ENCODE results near the gene ANK3. TPM values are rescaled to one million over a fixed set of nuclear protein-coding genes. Genes with fewer than 3 reads are reported as not detected.

The ANK3 gene
- total RNA-seq, 2 experiments from 2014 or later = 24.0 to 25.2 TPM

DNA sequence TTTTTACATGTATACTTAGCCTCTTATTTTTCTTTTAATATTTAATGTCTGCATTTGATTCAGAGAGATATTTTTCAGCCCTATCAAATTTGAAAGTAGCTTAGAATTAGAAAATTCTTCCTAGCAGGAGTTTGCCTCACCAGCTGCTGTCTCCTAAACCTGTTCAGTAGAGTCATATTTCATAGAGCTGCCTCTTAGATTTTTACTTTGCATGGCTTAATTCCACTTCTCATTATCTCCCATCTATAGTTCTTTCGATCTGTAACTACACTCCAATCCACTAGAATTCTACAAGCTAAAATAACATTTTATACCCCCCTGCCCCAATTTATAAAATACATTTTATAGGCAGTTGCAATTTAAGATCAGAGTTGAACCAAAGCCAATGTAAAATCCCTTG lies 227.0 kb downstream of the ANK3 start:
- DNase-seq (no peak), ATAC-seq (no peak)
- Mint-ChIP-seq H3K9me3 (ENCODE audit: low read depth) (no peaks in the 10 kb centered on the region), H3K4me3 (no peak overlapping the region), H3K27ac (no peak overlapping the region), H3K27me3 (no peaks in the 10 kb centered on the region), H3K36me3 (ENCODE audit: low read depth) (peaks cover 33% of the 10 kb centered on the region), H3K4me1 (no peaks in the 10 kb centered on the region)
- ChIA-PET POLR2A (no interaction called here), CTCF (no interaction called here)
- intact Hi-C loops (cut with DNase I, micrococcal nuclease) = no loop called here

DNA sequence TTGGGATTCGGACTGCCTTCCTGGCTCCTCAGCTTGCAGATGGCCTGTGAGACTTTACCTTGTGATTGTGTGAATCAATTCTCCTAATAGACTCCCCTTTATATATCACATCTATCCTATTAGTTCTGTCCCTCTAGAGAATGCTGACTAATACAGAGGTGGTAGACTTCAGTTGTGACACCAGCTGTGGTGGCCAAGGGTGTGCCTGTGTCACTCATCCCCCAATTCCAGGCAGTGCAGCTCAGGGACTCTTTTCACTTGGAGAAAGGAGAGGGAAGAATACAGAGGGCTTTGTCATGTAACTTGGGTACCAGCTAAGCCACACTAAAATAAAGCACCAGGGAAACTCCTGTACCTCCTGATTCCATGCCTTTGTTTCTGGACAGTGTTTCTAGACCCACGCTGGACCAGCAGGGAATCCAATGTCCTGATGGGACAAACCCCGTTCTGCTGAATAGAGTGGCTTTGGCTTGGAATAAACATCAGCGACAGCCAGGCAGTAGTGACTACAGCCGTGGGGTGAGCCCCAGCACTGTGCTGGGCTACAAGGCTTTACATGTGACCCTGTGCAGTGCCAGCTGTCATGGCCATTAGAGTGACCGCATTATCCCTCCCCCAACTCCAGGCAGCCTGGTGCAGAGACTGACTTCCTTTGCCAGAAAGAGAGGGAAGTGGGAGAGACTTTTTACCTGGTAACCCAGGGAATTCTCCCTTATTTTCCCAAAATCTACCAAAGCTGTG lies 233.6 kb downstream of the ANK3 start:
- intact Hi-C loops (cut with DNase I, micrococcal nuclease) = no loop called here
- ChIA-PET CTCF (interaction anchor here (0.6 to 0.7 kb wide), 3 partner anchors 53 to 1364 kb away, joined by 3 to 4 read pairs (median 3); no protein-coding TSS in a partner anchor), POLR2A (no interaction called here)
- DNase-seq = no peak
- ATAC-seq = no peak
- H3K27ac Mint-ChIP-seq = no peak overlapping the region
- H3K9me3 Mint-ChIP-seq (ENCODE audit: low read depth) = peaks cover 3% of the 10 kb centered on the region
- peaks cover 29% of the 10 kb centered on the region for H3K36me3 Mint-ChIP-seq (ENCODE audit: low read depth)
- no peaks in the 10 kb centered on the region for H3K27me3 Mint-ChIP-seq
- H3K4me1 Mint-ChIP-seq = no peaks in the 10 kb centered on the region
- no peak overlapping the region for H3K4me3 Mint-ChIP-seq

GRCh38 chr10:60155099-60155877 lies 234.4 kb downstream of the ANK3 start:
- no peaks in the 10 kb centered on the region for H3K27me3 Mint-ChIP-seq
- H3K27ac Mint-ChIP-seq = no peak overlapping the region
- ChIA-PET CTCF (interaction anchor here (0.6 kb wide), 1 partner anchor 1363 kb away, joined by 3 read pairs; no protein-coding TSS in a partner anchor), POLR2A (no interaction called here)
- ATAC-seq = no peak
- H3K4me1 Mint-ChIP-seq = no peaks in the 10 kb centered on the region
- peaks cover 3% of the 10 kb centered on the region for H3K9me3 Mint-ChIP-seq (ENCODE audit: low read depth)
- DNase-seq = no peak
- H3K36me3 Mint-ChIP-seq (ENCODE audit: low read depth) = peaks cover 23% of the 10 kb centered on the region
- intact Hi-C loops (cut with DNase I, micrococcal nuclease) = no loop called here
- no peak overlapping the region for H3K4me3 Mint-ChIP-seq

DNA sequence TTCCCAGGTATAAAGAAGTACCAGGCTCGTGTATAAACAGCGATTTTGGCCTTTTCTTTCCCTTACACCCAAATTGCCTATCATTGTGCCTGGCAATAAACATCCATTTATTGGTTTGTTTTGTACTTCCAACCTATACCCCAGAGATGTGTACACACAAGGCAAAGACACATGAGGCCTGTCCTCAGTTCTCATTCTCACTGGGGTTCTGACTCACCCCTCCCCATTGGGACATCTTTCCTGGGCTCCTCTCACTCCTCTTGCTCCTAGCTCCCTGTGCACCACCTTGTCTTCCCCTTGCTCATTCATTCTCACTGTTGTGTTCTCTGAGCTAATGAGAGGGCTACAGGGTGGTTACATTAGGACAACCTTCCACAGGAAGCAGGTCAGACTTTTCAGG lies 240.7 kb downstream of the ANK3 start:
- ChIA-PET CTCF (no interaction called here), POLR2A (no interaction called here)
- ATAC-seq (no peak), DNase-seq (no peak)
- H3K27ac Mint-ChIP-seq = no peak overlapping the region
- H3K4me1 Mint-ChIP-seq = no peaks in the 10 kb centered on the region
- peaks cover 3% of the 10 kb centered on the region for H3K9me3 Mint-ChIP-seq (ENCODE audit: low read depth)
- H3K36me3 Mint-ChIP-seq (ENCODE audit: low read depth) = peaks cover 30% of the 10 kb centered on the region
- no peak overlapping the region for H3K4me3 Mint-ChIP-seq
- intact Hi-C loops (cut with DNase I, micrococcal nuclease) = no loop called here
- no peaks in the 10 kb centered on the region for H3K27me3 Mint-ChIP-seq

DNA sequence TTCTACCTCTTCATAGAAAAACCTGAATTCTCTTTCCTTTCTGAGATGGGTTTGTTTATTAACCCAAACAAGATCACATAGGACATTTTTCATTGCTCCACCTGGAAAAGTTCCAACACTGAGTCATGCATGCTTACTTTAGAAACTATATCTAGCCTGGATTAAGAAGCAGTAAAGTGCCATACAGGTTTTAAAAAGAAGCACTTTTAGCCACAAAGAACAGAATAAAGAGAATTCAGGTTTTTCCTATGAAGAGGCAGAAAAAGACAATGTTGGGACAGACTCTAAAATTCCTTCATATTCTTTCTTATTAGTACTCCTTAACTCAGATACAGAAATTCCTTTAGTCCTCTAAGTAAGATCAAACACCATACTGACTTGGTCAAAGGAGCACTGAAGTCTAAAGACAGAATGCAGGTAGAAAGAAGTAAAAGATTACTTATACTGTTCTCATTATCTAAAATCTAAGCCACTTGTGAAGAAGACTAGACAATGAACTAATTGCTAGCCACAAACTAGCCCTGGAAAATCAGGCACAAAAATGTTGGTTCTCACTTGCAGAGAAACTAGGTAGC lies 241.3 kb downstream of the ANK3 start:
- H3K9me3 Mint-ChIP-seq (ENCODE audit: low read depth) = peaks cover 3% of the 10 kb centered on the region
- POLR2A ChIA-PET = no interaction called here
- no peaks in the 10 kb centered on the region for H3K27me3 Mint-ChIP-seq
- no peak for ATAC-seq
- no peak overlapping the region for H3K27ac Mint-ChIP-seq
- H3K4me3 Mint-ChIP-seq = no peak overlapping the region
- peaks cover 28% of the 10 kb centered on the region for H3K36me3 Mint-ChIP-seq (ENCODE audit: low read depth)
- intact Hi-C loops (cut with DNase I, micrococcal nuclease) = no loop called here
- no peaks in the 10 kb centered on the region for H3K4me1 Mint-ChIP-seq
- DNase-seq = no peak
- CTCF ChIA-PET = no interaction called here

DNA sequence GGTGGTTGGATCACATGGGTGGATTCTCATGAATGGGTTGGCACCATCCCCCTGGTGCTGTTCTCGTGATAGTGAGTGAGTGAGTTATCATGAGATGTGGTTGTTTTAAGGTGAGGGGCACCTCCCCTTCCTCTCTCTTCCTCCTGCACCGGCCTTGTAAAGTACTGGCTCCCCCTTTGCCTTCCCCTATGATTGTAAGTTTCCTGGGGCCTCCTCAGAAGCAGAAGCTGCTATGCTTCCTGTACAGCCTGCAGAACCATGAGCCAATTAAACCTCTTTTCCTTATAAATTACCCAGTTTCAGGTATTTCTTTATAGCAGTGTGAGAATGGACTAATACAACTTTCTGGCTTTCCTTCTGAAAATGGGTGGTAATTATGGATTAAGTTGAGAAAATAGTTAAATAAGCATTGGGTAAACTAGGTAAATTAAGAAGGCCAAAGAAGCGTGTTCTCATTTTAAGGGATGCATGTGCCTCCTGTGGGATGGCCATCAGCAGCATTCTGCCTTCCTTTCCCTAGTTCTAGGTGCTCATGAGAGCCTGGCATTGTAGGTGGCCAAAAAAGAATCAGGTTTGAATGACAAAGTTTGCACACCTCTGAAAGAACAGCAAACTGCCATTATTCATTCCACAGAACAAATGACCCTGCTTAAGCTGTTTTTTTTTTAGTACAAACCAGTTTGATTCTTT lies 242.0 kb downstream of the ANK3 start:
- no peak for DNase-seq
- Mint-ChIP-seq H3K27me3 (no peaks in the 10 kb centered on the region), H3K36me3 (ENCODE audit: low read depth) (peaks cover 24% of the 10 kb centered on the region), H3K9me3 (ENCODE audit: low read depth) (peaks cover 3% of the 10 kb centered on the region), H3K4me3 (no peak overlapping the region), H3K4me1 (no peaks in the 10 kb centered on the region), H3K27ac (no peak overlapping the region)
- ATAC-seq = no peak
- POLR2A ChIA-PET = no interaction called here
- intact Hi-C loops (cut with DNase I, micrococcal nuclease) = loop anchor here in 1 of 2 experiments (2.0 kb wide), 1 partner anchor 19 kb away; no protein-coding TSS in a partner anchor
- CTCF ChIA-PET = no interaction called here

DNA sequence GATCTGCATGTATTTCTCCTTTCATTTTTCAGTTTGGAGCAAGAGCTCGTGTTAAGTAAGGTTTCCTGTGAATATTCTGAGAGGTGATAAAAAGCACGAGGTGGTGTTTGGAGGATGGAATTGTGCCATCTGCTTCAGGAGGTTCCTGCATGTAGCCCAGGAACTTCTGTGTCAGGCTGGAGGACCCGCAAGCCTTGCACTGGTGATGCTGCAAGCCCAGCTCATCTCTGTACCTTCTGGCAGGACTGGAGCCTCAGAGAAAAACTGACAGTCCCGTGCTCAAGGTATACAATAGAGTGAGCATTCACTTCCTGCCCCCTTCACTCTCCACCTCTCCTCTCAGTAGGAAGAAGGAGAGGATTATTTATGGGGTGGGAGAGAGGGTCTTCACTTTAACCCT lies 242.7 kb downstream of the ANK3 start:
- Mint-ChIP-seq H3K9me3 (ENCODE audit: low read depth) (peaks cover 3% of the 10 kb centered on the region), H3K4me1 (peaks cover 2% of the 10 kb centered on the region), H3K36me3 (ENCODE audit: low read depth) (peaks cover 26% of the 10 kb centered on the region), H3K4me3 (no peak overlapping the region), H3K27ac (no peak overlapping the region), H3K27me3 (no peaks in the 10 kb centered on the region)
- DNase-seq (no peak), ATAC-seq (no peak)
- CTCF ChIA-PET = no interaction called here
- POLR2A ChIA-PET = no interaction called here
- intact Hi-C loops (cut with DNase I, micrococcal nuclease) = loop anchor here in 1 of 2 experiments (2.0 kb wide), 1 partner anchor 18 kb away; no protein-coding TSS in a partner anchor

GRCh38 chr10:60144099-60144498 lies 245.6 kb downstream of the ANK3 start:
- Mint-ChIP-seq H3K27me3 (no peaks in the 10 kb centered on the region), H3K9me3 (ENCODE audit: low read depth) (no peaks in the 10 kb centered on the region), H3K27ac (no peak overlapping the region), H3K4me1 (peaks cover 6% of the 10 kb centered on the region), H3K4me3 (no peak overlapping the region), H3K36me3 (ENCODE audit: low read depth) (peaks cover 14% of the 10 kb centered on the region)
- DNase-seq (no peak), ATAC-seq (no peak)
- POLR2A ChIA-PET = no interaction called here
- CTCF ChIA-PET = no interaction called here
- intact Hi-C loops (cut with DNase I, micrococcal nuclease) = no loop called here

DNA sequence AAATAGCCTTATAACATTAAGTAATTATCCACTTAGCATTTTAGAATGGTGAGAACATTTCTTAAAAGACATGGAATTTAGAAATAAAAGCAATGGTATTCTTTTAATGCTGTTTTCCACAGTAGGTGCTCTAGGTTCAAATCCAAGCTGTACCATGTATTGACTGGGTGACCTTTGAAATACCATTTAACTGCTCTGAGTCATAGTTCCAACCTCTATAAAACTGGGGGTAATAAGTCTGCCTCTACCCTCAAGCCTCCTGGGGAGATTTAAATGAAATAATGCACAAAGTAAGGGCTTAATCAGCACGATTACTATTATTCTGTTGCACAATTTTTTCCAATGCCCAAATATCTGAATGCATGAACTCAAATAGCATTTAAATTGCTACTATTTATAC lies 246.9 kb downstream of the ANK3 start:
- POLR2A ChIA-PET = no interaction called here
- DNase-seq (no peak), ATAC-seq (no peak)
- intact Hi-C loops (cut with DNase I, micrococcal nuclease) = no loop called here
- H3K36me3 Mint-ChIP-seq (ENCODE audit: low read depth) = peaks cover 12% of the 10 kb centered on the region
- CTCF ChIA-PET = no interaction called here
- H3K4me1 Mint-ChIP-seq = peaks cover 10% of the 10 kb centered on the region
- H3K27ac Mint-ChIP-seq = no peak overlapping the region
- H3K4me3 Mint-ChIP-seq = no peak overlapping the region
- H3K9me3 Mint-ChIP-seq (ENCODE audit: low read depth) = no peaks in the 10 kb centered on the region
- no peaks in the 10 kb centered on the region for H3K27me3 Mint-ChIP-seq

- ChIA-PET POLR2A (no interaction called here), CTCF (no interaction called here)
- Mint-ChIP-seq H3K36me3 (ENCODE audit: low read depth) (peaks cover 12% of the 10 kb centered on the region), H3K4me3 (no peak overlapping the region), H3K27me3 (no peaks in the 10 kb centered on the region), H3K27ac (no peak overlapping the region), H3K4me1 (peaks cover 10% of the 10 kb centered on the region), H3K9me3 (ENCODE audit: low read depth) (no peaks in the 10 kb centered on the region)
- ATAC-seq = no peak
- no peak for DNase-seq
- intact Hi-C loops (cut with DNase I, micrococcal nuclease) = no loop called here
Observed at GRCh38 chr10:60141896-60142559, 247.6 kb downstream of the ANK3 start.
